Measurements from ENCODE around the gene SELENON.

Gene SELENON

GRCh38 chr1:25799935-25800702 is at the start of gene SELENON:
Gene SELENON, plus strand, starts transcription at chr1:25800193. Its CDS starts 38 bp downstream, at chr1:25800231.
- no peak for DNase-seq (ENCODE audit: low read depth)

DNA sequence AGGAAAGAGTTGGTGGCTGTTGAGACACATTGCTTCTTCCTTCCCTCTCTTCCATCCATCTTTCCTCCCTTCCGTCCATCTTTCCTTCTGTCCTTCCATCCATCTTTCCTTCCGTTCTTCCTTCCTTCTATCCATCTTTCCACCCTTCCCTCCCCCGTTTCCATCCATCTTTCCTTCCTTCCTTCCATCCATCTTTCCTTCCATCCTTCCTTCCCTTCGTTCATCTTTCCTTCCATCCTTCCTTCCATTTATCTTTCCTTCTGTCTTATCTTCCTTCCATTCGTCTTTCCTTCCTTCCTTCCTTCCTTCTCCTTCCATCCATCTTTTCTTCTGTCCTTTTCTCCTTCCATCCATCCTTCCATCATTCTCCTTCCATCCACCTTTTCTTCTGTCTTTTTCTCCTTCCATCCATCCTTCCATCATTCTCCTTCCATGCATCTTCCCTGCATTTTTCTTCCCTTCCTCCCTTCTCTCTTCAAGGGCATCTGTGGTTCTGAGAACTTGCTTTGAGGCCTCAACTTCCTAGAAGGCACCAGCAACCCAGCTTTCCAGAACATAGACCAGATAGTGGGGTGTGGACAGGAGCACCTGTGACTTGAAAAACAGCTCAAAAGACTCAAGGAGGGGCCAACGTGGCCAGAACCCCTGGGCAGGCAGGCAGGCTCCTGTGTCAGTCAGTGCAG is 48.9 kb upstream of the SELENON start:
- DNase-seq (ENCODE audit: low read depth), result no peak

GRCh38 chr1:25754470-25755181 is 45.4 kb upstream of the SELENON start:
- DNase-seq (ENCODE audit: low read depth), result no peak

DNA sequence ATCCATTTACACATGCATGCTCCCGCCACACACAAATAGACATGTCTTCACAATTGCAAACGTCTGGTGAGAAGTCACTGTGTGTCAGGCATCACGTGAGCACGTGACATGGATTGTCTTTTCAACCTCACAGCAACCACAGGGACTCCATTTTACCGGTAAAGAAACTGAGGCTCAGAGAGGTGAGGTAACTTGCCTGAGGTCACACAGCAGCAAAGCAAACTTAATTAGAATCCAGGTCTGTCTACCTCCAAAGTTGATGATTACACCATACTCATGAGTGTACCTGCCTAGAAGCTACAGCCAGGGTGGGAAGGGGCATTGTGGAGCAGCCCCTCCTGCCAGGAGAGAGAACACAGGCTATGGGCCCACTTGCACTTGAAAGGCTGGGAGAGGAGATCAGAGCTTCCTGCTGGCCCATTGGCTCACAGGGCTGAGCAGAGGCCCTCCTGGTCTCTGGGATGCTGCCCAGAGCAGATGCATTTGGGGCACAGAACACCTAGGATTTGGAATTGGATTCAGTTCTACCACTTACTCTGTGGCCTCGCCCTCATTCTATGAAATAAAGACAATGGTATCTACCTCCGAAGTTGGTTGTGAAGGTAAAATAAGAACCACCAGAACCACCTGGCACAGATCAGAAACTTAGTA is 44.4 kb upstream of the SELENON start:
- no peak for DNase-seq (ENCODE audit: low read depth)

- no peak for DNase-seq (ENCODE audit: low read depth)
Measured at GRCh38 chr1:25756215-25756614, 43.8 kb upstream of the SELENON start.

DNA sequence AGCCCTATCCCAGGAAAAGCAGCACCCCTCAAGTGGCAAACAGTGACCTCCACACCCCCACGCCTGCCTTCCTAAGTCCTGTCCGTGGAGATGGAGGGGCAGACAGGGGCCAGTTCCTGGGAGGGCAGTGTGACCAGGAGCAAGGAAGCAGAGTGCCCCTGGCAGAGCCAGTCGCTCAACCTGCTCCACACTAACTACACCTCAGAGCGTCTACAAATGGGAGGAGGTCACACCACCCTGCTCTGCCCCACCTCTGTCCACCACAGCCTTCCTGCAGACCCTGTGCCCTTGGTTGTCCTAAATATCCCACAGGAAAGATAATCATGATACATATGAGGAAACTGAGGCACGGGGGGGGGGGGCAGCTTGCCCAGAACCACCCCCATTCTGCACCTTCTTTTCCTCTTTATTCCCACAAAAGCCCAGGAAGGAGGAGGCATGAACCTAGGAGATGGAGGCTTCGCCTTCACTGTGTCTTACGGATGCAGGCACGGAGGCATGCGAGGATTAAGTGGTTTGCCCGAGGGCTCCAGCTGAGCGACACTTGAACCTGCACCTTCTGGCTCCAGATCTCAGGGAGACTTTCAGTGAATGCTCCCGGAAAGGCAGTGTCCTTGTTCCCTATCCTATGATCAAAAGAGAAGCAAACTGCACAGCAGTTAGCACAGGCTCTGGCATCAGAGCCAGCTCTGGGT is 42.7 kb upstream of the SELENON start:
- DNase-seq (ENCODE audit: low read depth), result no peak

GRCh38 chr1:25757846-25758185 is 42.2 kb upstream of the SELENON start:
- no peak for DNase-seq (ENCODE audit: low read depth)

GRCh38 chr1:25758466-25759070 is 41.4 kb upstream of the SELENON start:
- no peak for DNase-seq (ENCODE audit: low read depth)

DNA sequence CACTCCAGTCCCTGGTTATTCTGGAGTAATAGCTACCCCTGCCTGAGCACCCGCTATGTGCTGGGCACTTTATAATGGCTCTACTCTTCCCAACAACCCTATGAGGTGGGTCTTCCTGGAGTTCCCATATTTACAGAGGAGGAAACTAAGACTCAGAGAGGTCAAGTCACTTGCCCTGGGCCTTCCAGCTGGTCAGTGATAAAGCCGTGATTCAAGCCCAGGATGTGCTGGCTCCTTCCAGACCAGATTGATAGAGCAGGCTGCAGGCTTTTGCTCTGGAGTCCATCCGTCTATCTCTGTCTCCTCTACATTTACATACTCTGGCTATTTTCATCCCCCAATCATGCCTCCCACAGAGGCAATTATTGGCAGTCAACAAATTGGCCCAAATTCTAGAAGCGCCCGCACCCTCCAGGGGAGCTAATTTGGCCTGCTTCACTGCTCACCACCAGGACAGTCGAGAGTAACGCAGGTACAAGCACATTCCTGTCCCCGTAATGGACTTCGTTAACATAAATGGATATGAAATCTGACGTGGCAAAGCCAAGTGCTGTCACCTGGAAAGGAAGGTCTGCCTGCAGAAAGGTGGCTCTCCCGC is 39.8 kb upstream of the SELENON start:
- DNase-seq (ENCODE audit: low read depth), result no peak

GRCh38 chr1:25760871-25761270 is 39.1 kb upstream of the SELENON start:
- DNase-seq (ENCODE audit: low read depth), result no peak

GRCh38 chr1:25763493-25763892 is 36.5 kb upstream of the SELENON start:
- DNase-seq (ENCODE audit: low read depth), result no peak

DNA sequence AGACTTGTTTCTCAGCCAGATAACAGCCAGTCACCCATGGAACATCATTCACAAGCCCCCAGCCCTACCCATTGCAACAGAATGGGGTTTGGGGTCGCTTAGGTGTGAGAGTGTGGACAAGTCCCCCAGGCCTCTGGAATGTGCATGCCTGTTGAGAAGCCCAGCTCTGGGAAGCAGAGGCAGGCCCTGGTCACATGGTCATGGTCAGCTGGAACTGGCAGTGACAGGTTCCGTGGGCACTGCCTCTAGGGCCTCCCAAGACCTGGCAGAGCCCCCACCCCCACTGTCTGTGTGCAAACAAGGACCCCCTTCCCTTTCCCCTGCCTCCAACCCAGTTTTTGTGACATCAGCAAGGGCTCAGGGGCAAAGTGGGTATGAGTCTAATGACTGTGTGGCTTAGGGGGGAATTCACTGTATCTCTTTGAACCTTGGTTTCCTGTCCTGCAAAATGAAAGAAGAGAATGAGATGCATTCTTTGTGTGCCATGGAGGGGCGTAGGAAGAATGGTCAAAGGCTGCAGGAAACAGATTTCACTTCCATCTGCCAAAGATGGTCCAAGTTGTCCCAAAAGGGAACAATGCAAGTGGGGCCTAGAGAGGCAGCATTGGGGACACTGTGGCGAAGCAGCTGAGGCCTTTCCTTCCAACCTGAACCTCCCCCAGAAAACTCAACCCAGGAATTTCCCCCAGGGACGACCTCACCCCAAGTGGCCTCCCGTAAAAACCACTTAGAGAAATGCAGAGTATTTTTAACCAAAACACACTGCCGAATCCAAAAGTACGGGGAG is 34.7 kb upstream of the SELENON start:
- DNase-seq (ENCODE audit: low read depth), result no peak

DNA sequence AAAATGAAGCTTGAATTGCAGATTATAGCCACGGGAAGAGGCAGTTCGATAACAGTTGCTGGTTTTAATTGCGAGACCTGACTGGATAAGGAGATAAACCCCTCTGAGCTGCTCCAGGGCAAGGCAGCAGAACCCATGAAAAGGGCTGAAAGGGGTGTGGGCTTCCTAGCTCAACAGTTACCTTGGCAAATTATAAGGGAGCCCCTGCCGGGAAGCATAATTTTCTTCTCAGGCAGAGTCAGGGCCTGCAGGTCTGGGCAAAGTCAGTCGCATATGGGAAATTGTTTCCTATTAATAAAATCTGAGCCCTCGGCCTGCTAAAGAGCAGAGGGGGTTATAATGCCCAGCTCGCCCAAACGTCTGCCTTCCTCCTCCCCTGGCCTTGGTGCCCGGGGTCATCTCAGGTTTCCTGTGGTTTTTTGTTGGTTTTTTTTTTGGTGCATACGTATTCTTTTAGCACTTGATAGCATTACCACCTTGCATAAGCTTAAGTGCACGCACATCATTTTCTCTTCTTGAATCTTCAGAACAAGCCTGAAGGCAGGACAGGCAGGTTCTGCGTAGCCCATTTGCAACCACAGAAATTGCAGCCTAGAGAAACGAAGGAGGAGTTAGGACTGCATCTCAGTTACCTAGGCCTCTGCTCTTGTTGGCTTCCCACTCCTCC is 33.9 kb upstream of the SELENON start:
- DNase-seq (ENCODE audit: low read depth), result no peak

GRCh38 chr1:25766721-25767436 is 33.1 kb upstream of the SELENON start:
- no peak for DNase-seq (ENCODE audit: low read depth)

GRCh38 chr1:25767437-25767770 is 32.6 kb upstream of the SELENON start:
- no peak for DNase-seq (ENCODE audit: low read depth)

- no peak for DNase-seq (ENCODE audit: low read depth)
Measured at GRCh38 chr1:25768999-25769398, 31.0 kb upstream of the SELENON start.

DNA sequence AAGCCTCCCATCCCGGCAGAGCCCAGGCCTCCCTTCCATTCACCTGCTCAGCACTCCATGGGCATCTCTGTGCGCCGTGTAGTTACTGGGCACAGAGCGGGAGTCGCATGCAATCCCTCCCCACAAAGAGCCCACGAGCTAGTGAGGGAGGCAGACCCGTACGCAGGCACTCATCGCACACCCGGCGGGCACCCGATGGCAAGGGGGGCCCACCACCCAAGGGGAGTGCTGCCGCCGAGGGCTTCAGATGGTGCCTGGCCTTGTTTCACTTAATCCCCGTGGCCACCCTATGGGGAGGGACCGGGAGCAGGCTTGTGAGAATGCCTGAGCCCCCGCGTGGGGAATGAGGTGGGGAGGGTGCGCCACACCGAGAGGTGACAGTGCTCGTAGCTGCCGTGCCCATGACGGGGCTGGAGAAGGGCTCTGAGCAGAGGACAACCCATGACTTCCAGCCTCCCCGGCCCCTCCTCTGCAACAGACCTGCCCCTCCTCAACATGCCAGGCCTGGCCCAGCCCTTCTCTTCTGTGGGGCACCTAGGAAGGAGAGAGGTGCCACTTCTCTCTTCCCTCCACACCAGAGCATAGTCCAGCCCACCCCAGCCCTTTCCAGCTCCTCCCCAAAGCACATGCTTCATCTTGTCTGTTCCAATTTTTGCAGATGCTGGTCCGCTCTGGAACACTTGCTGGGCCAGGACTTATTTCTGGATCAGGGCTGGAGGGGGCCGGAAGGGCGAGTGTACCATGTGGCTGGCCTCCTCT is 30.2 kb upstream of the SELENON start:
- DNase-seq (ENCODE audit: low read depth), result no peak

DNA sequence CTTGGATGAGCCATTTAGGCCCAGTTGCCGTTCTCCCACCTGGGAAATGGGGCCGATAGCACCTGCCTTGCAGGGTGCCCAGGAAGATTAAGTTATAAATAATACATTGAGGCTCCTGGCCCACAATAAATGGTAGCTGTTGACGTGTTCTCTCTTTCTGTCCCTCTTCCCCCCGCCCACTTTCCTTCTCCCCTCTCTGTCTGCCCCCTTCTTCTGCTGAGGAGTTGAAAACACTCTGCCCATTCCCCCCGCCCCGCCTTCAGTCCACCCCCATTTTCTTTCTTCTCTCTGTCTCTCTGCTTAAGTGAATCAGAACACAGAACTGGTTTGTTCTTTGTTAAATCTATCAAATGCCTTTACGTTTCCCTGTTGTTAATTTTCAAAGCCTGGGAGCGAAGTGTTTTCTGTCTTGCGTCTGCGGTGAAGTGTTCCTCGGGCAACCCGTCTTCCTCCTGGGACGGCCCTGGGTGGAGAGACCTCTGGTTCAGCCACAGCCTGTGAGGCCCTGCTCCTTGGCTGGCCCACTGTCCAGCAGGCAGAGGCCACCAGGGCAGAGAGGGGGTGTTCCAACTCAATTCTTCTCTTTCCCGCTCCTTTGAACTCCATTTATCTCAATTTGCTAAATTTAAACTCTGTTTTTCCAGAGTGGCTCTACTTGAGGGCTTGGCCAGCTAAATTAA is 29.3 kb upstream of the SELENON start:
- DNase-seq (ENCODE audit: low read depth), result no peak
